Activated T-helper 9 cell treated with anti-CD3 and anti-CD28 coated beads, Interleukin-2, amount 50 U/mL, for 16 hours (primary cell): ENCODE measurements around the gene ST6GALNAC5.
"Not testable (repeated sequence)": the region's sequence is repeated elsewhere in the genome, so short reads cannot be mapped to it uniquely, and the experiment has no call there.

Experiments used
- DNase-seq: peaks from one replicate; pipeline ENCODE4 v3.0.0-alpha.2; 2020; ENCODE audit warnings: low read depth

The ST6GALNAC5 gene

DNA sequence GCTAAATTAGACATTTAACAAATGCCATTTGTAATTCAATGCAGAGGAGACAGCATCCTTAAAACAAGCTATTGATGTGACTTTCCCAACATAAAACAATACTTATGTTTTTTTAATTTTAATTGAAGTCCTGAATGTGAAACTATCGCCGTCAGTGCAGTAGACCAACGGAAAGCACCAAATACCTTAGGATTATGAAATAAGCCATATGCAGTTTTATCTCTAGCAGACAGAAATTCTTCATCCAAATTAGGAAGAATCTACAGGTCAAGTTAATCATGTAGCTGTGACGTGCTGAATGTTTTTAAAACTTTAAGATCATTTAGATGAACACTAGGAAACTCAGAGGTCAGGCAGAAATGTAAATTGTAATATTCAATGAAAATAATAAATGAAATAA, 714 bp upstream of the ST6GALNAC5 start:
- no peak for DNase-seq

DNA sequence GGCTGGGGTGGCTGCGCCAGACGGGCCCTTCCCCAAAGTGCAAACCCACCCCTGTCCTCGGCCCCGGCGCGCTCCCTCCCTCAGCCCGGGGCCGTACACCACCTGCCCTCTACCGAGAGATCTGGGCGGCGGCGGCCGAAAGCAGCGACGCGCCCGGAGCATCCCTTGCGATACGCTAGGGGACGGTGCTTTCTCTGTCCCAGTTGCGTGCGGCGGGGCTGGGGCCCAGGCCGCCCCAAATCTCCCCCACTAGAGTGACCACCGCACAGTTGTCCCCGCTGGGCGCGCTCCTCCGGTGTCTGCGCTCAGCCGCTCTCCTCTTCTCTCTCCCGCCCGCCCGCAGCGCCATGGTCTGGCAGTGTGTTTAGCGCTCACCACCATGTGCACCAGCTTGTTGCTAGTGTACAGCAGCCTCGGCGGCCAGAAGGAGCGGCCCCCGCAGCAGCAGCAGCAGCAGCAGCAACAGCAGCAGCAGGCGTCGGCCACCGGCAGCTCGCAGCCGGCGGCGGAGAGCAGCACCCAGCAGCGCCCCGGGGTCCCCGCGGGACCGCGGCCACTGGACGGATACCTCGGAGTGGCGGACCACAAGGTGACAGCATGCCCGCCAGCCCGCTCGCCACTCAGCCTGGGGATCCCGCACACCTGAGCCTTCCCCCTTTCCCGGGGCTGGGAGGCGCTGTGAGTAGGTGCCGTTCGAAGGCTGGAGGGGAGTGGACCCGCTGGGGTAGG, 1.0 kb downstream of the ST6GALNAC5 start:
- no peak for DNase-seq

DNA sequence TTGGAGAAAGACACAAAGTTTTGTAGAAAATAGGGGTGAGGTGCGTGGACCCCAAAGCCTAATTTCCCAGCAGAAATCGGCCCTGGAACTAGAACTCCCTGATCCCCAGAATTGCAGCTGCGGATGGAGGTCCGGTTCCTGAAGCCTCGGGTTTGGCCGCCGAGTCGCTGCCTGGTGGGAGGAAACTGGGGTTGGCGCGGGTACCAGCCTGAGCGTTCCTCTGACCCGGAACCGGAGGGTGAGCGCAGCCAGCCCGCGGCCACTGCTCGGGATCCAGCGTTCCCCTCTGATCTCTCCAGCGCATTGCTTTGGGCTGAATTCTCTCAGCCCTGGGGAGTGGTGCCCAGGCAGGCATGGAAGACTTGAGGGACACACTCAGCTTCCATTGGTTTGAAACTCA, 1.6 kb downstream of the ST6GALNAC5 start:
- no peak for DNase-seq

DNA sequence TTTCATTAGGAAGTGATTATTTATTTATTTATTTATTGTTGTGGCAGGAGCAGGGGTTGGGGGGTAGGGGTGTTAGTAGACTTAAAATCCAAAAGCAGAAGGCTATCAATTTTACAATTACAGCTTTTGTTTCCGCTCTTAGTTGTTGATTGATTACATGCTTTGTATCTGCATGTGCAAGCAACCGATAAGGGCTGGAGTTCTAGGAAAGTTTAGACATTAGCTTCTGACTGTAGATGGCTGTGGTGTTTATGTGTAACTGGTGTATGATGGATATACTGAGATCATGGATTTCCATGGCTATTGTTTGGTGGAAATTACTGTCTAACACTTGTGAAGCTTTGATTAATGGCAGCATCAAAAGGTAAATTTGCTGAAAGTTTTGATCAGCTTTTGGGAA, 2.8 kb downstream of the ST6GALNAC5 start:
- no peak for DNase-seq

DNA sequence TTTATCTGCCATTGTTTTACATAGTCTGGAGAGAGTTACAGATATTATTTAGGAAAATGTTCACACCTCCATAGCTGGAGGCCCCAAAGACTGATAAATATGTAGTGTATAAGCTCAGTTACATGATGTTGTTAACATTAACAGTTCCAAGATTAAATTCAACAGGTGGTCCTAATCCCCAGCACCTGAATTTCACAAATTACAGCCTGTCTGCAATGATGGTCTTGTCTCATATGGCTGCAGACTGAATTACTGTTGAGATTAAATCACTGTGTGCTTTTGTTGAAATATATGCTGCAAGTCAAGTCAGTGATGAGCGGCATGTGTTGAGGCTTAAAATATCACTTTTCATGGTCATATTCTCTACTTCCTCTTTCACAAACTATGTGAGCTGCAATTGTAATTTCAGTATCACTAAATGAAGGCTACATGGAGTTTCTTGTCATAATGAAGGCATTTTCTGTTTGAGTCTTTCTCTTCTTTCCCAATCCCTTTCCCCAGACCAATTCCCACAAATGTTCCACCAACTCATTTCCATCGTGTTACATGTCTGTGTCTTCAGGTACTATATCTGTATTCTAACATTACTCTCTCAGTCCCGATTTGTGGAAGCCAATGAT, 4.2 kb downstream of the ST6GALNAC5 start:
- DNase-seq, result no peak

DNA sequence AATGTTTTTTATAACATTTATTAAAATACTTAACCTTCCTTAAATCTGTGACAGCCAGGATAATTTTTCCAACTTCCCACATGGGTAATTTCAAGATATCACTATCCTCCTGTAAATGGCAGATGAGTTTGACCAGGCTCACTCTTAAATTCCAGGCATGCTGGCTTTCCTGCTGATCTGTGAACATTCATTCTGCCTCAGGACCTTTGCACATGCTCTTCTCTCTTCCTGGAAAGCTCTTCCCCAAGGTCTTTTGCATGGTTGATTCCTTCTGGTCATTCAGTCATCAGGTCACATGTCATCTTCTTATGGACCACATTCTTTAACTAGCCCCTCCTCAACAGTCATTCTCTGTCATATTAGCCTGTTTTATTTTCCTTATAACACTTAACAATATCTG, 5.7 kb downstream of the ST6GALNAC5 start:
- no peak for DNase-seq

DNA sequence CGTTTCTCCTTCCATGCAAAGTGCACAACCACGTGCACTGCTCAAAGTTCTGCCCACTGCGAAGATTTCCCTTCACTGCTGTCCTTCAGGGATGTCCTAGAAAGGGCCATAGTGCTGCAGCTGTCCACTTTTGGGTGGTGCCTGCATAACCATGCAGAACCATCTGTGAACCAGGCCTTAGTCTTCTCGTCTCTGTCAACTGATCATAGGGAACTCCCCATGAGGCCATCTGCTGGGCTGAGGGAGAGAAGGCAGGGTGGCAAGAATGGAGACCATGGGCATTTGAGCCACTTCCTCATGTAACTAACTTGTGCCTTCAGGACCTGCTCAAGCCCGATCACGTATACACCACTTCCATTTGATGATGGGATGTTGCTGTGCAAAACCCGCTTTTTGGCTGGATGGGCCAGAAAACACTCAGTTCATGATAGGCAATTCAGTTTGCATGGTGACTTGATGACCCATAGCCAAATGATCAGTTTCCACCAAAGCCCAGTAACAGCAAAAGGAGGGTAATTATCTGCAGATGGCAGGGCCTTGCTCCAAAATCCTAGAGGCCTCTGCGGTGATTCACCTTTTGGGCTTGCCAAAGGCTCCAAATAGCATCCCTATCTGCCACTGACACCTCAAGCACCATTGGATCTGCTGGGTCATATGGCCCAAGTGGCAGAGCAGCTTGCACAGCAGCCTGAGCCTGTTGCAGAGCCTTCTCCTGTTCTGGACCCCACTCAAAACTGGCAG, 9.5 kb downstream of the ST6GALNAC5 start:
- no peak for DNase-seq

DNA sequence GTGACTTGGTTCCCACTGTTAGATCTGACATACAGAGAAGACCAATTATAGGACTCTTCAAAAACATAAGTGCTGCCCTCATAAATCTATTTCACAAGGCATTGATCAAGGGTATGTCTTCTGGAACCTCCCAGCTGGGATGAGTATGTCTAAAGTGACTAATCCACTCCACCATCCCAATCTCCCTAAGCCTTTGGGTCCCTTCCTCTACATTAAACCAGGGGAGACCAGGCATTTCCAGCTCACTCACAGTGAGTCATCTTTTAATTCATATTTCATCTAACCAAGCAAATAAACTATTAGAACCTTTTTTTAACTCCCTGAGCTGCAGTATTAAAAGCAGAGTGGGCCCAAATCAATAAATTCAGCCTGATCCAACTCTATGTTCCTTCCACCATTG, 11.7 kb downstream of the ST6GALNAC5 start:
- not testable (repeated sequence) for DNase-seq

DNA sequence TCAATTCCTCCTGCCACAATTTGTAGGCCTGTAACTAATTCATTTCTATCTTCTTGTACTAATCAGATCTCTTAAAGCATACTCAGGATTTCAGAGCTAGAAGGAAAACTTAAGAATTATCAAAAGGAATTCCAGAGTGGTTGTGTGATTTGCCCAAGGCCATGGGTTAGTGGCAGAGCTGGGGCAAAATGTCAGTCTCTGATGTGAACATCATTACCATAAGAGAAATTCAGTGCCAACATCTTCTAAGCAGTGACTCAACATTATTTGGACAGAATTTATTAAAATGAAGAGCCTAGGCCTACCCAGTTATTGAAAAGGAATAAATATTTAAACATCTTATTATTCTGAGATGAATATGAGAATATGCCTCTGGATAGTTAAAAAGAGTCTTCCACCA, 14.5 kb downstream of the ST6GALNAC5 start:
- no peak for DNase-seq

DNA sequence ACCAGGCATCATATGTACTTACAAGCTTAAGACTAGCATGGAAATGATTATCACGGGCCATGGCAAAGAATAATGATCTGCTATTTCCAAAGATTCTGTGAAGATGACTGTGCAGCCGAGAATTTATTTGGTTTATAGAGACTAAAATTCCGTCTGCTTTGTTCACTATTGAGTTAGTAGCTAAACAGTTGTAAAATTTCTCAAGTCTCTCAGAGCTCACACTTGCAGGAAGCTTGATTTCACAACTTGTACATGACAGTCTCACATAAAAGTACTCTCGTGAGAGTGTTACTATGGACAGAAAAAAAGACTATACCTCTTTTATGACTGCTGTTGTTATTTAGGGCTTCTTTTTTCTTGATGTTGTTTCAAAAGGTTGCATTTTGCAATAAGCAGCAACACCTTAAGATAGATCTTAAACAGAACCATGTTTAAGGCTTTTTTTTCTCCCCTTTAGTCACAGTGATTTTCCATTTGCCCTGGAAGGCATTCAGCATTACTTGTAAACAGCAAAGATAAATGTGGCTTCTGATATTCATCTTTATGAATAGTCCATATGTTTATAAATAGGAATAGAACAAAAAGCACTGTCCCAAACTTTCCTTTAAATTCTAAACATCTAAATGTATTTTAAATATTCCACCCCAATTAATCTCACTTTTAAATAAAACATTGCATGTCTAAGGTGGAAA, 24.8 kb downstream of the ST6GALNAC5 start:
- DNase-seq, result no peak

DNA sequence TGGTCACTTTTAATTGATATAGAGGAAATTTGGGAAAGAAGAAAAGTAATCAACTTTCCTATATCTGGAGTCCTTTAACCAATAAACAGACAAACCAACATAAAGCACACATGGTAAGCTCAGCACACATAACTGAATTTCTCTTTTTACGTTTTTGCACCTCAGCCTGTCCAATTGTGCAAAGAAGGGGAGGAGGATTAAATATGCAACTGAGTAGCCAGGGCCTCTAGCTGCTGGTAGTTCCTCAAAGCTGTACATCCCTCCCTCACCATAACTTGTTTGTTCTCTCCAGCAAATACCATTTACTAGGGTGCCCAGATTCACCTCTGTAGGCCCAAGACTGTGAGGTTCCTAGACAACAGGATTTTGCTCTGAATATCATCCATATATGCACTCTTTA, 25.4 kb downstream of the ST6GALNAC5 start:
- no peak for DNase-seq

DNA sequence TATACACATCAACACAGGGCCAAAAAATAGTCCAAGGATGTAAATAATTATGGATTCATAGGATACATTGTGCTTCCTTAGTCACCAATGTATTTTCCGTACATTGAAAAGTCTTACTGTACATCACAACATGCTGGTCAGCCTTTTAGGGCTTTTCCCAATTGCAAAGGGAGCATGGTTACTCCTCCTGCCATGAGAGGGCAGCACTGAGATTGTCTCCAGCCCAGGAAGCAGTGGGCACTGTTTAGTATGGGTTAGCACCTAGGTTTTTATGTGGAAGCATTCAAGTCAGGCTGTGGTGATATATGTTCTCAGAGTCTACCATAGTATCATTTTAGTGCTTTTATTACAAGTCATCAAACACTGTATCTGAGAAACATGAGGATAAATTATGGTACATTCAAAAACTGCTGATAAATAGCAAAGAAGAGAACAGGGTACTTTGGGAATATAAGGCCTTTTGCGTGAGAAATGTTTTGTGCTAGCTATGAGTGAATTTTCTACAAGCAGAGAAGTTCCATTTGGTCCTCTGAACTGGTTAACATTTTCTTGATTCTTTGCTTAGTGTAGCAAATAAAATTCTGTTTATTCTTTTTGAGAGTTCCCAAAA, 34.0 kb downstream of the ST6GALNAC5 start:
- no peak for DNase-seq

DNA sequence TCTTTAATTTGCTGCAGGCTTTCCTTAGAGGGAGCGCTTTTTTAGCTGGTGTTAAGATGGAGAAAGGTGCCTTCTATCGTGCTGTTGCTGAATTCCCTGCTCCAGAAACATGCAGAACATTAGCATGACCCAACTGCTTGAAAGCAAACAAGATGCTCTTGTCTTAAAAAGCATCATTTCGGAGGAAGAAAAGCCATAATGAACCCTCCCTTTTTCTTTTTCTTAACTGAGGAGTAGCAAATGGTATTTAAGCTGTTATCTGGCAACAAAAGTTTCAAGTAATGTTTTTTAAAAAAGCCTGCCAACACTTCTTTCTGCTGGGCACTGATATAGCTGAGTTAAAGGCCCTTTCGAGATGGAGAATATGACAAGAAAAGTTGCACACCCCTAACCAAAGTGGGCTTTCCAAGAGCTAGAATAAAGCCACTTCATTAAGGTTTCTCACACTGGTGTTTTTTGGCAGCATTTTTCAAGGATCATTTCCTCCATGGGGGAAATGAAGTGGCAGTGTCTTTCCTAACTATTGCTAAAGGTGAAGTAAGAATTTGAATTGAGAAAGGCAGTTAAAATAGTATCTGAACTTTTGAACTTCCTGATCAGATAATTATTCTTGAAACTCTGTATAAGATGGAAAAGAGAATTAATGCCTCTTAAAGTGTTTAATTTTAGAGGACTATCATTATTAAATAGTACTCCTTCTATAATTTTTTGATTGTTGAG, 38.8 kb downstream of the ST6GALNAC5 start:
- no peak for DNase-seq

DNA sequence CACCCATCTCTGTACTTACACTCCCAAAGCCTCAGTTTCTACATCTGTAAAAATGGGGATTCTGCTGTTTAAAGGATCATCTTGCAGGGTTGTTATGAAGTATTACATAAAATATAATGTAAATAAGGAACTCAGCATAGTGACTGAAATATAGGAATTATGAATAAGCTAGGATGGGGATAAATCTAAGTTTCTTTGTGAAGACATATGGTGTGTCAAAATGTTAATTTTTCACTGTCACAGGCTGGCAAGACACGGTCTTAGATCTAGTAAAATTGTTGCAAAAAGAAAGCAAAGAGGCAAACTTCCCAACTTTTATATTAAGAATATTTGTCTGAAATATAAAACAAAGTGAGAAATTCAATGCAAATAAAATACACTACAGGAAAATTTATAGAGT, 42.0 kb downstream of the ST6GALNAC5 start:
- DNase-seq, result no peak

DNA sequence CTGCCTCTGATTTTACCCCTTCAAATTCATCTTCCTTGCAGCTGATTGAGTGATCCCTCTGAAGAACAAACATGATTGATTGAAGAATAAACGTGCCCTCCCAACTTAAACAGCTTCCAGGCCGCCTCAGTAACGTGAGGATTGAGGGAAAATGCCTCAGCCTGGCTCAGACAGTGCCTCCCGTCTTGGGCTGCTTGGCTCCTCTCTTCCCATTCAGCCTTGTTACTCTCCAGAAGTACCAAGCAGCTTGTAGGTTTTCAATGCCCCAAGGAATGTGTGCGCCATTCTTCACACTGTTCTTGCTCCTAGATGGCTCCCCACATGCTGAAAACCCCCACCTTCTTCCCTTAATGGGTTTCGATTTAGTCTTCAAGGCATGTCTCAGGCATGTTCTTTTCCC, 51.8 kb downstream of the ST6GALNAC5 start:
- no peak for DNase-seq

DNA sequence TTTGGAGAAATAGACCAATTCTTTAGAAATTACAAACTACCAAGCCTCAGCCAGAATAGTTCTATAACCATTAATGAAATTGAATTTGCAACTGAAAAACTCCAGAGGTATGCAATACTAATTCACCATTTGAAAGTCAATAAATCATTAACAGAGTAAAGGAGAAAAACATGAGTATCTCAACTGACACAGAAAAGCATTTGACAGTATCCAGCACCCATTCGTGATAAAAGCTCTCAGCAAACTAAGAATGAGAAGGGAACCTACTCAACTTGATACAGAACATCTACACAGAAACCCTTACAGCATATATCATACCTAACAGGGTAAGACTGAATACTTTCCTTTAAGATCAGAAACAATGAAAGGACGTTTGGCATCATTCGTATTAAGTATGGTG, 54.3 kb downstream of the ST6GALNAC5 start:
- DNase-seq, result no peak

DNA sequence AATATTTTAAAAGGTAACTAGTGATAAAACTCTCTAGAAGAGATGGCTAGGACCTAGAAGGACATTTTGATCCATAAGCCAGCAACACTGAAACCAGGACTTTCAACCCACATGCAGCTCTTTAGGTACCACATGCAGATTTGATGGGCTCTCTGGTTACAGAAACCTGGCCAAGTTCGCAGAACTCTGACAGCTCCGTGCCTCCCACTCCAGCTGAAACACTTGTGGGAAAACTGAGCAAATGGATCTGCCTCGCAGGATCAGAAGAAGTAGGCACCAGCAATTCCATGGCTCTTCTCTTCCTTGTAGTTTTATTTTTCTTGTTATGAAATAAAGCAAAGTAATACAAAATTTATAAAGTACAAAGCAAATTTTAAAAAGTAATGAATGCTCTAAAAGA, 58.5 kb downstream of the ST6GALNAC5 start:
- no peak for DNase-seq

DNA sequence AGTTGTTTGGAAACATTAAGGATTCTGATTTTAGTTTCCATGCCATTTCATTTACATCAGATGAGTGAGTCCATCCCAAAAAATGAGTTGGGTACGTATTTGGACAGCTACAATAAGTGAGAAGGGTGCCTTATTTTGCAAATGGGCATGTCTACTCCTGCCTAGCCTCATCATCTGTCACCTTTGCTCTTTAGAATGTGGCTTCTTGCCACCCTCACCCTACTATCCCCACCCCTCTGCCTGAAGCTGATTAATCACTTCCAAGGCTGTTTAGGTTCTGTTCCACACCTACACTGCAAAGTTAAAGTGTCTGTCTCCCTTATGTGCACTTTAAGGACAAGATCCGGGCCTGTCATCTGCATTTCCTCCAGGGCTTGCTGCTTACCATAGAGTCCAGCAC, 61.2 kb downstream of the ST6GALNAC5 start:
- no peak for DNase-seq

DNA sequence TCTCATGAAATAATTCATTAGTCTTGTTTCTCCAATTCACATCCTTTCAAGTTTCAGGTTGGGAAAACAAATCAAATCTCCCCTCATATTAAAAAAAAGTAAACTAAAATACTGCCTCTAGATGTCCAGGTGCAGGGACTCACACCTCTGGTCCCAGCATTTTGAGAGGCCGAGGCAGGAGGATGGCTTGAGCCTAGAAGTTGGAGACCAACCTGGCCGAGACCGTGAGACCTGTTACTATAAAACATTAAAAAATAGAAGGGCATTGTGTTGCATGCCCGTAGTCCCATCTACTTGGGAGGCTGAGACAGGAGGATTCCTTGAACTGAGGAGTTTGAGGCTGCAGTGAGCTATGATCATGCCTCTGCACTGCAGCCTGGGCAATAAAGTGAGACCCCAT, 61.9 kb downstream of the ST6GALNAC5 start:
- DNase-seq, result no peak

DNA sequence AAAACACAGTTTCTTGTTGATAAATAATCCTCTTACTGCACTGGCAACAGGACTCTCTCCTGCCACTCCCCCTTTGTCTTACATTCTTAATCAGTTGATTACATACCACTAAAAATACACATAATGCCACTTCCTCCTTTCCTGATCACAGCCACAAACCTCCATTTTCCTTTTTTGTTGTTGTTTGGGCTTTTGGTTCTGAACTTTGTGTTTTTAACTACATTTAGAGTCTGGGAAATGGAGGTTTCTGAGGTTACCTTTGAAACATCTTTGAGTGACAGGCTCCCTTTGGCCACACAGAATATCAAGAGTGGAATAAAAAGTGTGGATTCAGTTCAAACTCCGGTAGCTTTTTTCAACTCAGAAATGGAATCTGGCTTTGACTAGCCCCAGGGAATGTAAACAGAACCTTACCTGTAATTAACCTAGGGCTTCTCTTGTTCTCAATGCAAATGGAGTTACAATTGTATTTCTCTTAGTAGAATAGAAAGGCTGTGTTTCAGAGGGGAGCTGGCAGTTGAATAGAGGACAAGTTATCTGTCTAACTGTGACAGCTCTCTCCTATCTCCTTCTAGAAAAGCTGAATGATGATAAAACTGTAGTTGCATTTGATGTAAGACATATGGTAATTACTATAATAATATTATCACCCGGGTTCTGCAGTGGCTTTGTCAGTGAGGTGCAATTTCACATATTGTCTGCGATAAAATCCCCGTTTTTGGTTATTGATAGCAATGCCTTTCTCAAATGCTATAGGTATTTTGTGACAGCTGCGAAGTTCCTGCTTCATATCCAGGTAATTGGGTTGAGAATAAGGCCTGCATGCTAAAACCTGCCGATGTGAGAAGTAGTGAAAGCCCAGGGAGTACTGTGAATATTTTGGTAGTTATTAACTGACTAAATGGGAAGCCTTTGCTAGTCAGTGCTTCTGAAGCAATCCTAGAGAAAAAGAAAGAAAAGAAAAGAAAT, 66.9 kb downstream of the ST6GALNAC5 start:
- DNase-seq, result no peak
